ENCODE results near the gene TMEM220. TPM values are rescaled to one million over a fixed set of nuclear protein-coding genes. Genes with fewer than 3 reads are reported as not detected.
A peak's percentile ranks its signal among the peaks of the same experiment; 100 is the strongest.

The TMEM220 gene
- total and polyA plus RNA-seq, 7 donors: 3.4 to 8.9 (median 4.6) TPM

- intact Hi-C loops (cut with DNase I): no loop called here
- 48 to 59% (median 52%) methylated on average over 9 of the region's 9 CpGs for WGBS, 3 donors
- H3K4me1 ChIP-seq: no peaks in the 10 kb centered on the region
- no peak for DNase-seq
- no peaks in the 10 kb centered on the region for H3K36me3 ChIP-seq (ENCODE audit: insufficient read depth in 1 of 2, low read depth in 1 of 2)
- no peaks in the 10 kb centered on the region for H3K27me3 ChIP-seq (ENCODE audit: insufficient read depth in 3 of 3, low read length in 2 of 3)
- H3K9me3 ChIP-seq: no peaks in the 10 kb centered on the region
- H3K27ac ChIP-seq: no peak overlapping the region
- ATAC-seq: no peak
- no peak for TF ChIP-seq CTCF (IDR thresholded peaks at IDR 0.05)
- no peak overlapping the region for H3K4me3 ChIP-seq
Measured at GRCh38 chr17:10748531-10749181, 18.8 kb upstream of the TMEM220 start.

- ATAC-seq: peak in 2 of 4 donors; percentile 19 to 22
- 51 to 76% (median 55%) methylated on average over 6 of the region's 6 CpGs for WGBS, 3 donors
- TF ChIP-seq CTCF (IDR thresholded peaks at IDR 0.05): no peak
Measured at GRCh38 chr17:10745231-10745630, 15.4 kb upstream of the TMEM220 start.

GRCh38 chr17:10744501-10745000, 14.7 kb upstream of the TMEM220 start:
- ATAC-seq (no peak), DNase-seq (no peak)
- H3K4me1 ChIP-seq: peaks cover 4% of the 10 kb centered on the region
- no peaks in the 10 kb centered on the region for H3K9me3 ChIP-seq
- H3K27ac ChIP-seq: no peak overlapping the region
- no peaks in the 10 kb centered on the region for H3K27me3 ChIP-seq (ENCODE audit: insufficient read depth in 3 of 3, low read length in 2 of 3)
- no peak for TF ChIP-seq CTCF (IDR thresholded peaks at IDR 0.05)
- WGBS, 3 donors: 72 to 81% (median 77%) methylated on average over 7 of the region's 7 CpGs
- intact Hi-C loops (cut with DNase I): no loop called here
- H3K36me3 ChIP-seq (ENCODE audit: insufficient read depth in 1 of 2, low read depth in 1 of 2): no peaks in the 10 kb centered on the region
- no peak overlapping the region for H3K4me3 ChIP-seq

More at GRCh38 chr17:10745231-10745630, 15.4 kb upstream of the TMEM220 start:
- no peak overlapping the region for H3K4me3 ChIP-seq
- DNase-seq: no peak
- H3K4me1 ChIP-seq: peaks cover 4% of the 10 kb centered on the region
- H3K36me3 ChIP-seq (ENCODE audit: insufficient read depth in 1 of 2, low read depth in 1 of 2): no peaks in the 10 kb centered on the region
- no peaks in the 10 kb centered on the region for H3K27me3 ChIP-seq (ENCODE audit: insufficient read depth in 3 of 3, low read length in 2 of 3)
- no peak overlapping the region for H3K27ac ChIP-seq
- intact Hi-C loops (cut with DNase I): no loop called here
- H3K9me3 ChIP-seq: no peaks in the 10 kb centered on the region

- Histone ChIP-seq H3K4me3 (no peak overlapping the region), H3K36me3 (ENCODE audit: insufficient read depth in 1 of 2, low read depth in 1 of 2) (no peaks in the 10 kb centered on the region), H3K27me3 (ENCODE audit: insufficient read depth in 3 of 3, low read length in 2 of 3) (no peaks in the 10 kb centered on the region), H3K9me3 (no peaks in the 10 kb centered on the region), H3K4me1 (peaks cover 4% of the 10 kb centered on the region), H3K27ac (no peak overlapping the region)
- DNase-seq: no peak
- TF ChIP-seq CTCF (IDR thresholded peaks at IDR 0.05): no peak
- ATAC-seq: peak in 3 of 4 donors; percentile 65 to 86 (median 74)
- intact Hi-C loops (cut with DNase I): no loop called here
- 43 to 46% (median 46%) methylated on average over 8 of the region's 8 CpGs for WGBS, 3 donors
Measured at GRCh38 chr17:10743316-10744009, 13.6 kb upstream of the TMEM220 start.
